C4-2B (cell line): ENCODE results near the gene TRPM8.

Experiments
- ZFX ChIP-seq: fragments of 450-650 bp; IDR thresholded peaks from 2 replicates; pipeline ENCODE4 v1.6.1; 2017
- TF ChIP-seq, protein P1 (sequence below): fragments of 450-650 bp; conservative IDR thresholded peaks from 2 replicates; pipeline ENCODE4 v1.5.1; 2017; ENCODE audit warnings: mild to moderate bottlenecking

GRCh38 chr2:233991196-233991595 lies 74.0 kb downstream of the TRPM8 start:
- TF ChIP-seq ZFX, result no peak
- TF ChIP-seq, protein P1, sequence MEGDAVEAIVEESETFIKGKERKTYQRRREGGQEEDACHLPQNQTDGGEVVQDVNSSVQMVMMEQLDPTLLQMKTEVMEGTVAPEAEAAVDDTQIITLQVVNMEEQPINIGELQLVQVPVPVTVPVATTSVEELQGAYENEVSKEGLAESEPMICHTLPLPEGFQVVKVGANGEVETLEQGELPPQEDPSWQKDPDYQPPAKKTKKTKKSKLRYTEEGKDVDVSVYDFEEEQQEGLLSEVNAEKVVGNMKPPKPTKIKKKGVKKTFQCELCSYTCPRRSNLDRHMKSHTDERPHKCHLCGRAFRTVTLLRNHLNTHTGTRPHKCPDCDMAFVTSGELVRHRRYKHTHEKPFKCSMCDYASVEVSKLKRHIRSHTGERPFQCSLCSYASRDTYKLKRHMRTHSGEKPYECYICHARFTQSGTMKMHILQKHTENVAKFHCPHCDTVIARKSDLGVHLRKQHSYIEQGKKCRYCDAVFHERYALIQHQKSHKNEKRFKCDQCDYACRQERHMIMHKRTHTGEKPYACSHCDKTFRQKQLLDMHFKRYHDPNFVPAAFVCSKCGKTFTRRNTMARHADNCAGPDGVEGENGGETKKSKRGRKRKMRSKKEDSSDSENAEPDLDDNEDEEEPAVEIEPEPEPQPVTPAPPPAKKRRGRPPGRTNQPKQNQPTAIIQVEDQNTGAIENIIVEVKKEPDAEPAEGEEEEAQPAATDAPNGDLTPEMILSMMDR, result no peak
